Measurements from ENCODE around the gene SPTBN2.

DNA sequence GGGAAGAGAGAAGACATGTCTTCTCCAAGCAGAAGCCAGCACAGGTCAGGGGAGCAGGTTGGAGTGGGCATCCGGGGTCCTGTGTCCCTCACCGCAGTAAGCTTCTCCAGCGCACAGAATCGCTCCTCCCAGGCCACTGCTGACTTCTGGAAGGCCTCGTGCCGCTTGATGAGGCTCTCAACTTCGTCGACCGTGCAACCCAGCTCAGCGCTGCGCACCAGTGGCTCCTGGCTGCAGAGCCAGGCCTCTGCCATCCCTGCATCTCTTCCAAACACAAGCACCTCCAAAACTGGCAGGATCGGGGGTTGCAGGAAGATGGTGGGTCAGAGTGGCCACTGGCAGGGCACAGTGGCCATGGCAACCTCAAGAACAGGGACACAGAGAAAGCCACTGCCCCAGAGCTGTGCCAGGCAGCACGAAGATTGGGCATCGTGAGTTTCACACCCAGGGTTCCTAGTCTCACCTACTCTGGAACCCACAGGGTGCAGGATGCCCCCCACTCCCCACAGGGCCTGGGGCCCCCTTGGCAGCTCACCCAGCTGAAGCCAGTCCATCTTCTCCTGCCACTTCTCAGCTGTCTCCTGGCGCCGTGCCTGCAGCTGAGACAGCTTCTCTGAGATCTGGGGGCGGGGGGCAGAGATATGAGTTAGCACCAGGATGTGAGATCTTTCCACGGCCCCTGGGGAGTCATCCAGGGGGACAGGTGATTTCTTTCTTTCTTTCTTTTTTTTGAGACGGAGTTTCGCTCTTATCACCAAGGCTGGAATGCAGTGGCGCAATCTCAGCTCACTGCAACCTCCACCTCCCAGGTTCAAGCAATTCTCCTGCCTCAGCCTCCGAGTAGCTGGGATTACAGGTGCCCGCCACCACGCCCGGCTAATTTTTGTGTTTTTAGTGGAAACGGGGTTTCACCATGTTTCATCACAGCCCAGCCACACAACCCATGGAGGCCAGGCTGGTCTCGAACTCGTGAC lies 40.2 kb downstream of the SPTBN2 start:
- TF ChIP-seq, protein P1, sequence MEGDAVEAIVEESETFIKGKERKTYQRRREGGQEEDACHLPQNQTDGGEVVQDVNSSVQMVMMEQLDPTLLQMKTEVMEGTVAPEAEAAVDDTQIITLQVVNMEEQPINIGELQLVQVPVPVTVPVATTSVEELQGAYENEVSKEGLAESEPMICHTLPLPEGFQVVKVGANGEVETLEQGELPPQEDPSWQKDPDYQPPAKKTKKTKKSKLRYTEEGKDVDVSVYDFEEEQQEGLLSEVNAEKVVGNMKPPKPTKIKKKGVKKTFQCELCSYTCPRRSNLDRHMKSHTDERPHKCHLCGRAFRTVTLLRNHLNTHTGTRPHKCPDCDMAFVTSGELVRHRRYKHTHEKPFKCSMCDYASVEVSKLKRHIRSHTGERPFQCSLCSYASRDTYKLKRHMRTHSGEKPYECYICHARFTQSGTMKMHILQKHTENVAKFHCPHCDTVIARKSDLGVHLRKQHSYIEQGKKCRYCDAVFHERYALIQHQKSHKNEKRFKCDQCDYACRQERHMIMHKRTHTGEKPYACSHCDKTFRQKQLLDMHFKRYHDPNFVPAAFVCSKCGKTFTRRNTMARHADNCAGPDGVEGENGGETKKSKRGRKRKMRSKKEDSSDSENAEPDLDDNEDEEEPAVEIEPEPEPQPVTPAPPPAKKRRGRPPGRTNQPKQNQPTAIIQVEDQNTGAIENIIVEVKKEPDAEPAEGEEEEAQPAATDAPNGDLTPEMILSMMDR (IDR thresholded peaks at IDR 0.05), result no peak
- TF ChIP-seq EP300 (IDR thresholded peaks at IDR 0.05), result no peak
- no peak for TF ChIP-seq POLR2A (IDR thresholded peaks at IDR 0.05)

Measured in ovary (tissue), 3 donors.